Measurements from ENCODE around the gene YIF1B.

DNA sequence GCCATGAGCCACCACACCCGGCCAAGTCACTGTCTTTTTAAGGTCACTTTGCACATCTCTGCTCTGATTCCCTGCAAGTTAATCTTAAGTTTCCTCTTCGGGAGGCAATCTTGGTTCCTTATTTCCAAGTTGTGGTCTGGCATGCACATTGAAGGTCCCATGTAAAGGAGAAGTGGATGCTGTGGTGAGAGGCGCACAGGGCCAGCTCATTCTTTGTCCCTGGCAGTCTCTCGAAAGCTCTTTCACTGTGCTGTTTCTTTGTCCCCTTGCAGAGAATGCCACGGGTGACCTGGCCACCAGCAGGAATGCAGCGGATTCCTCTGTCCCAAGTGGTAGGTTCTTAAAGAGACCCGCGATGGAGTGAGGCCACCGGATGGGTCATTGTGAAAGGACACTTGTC, 28.1 kb downstream of the YIF1B start:
- TF ChIP-seq POLR2A (IDR thresholded peaks at IDR 0.05) (no peak), EP300 (IDR thresholded peaks at IDR 0.05) (no peak), CTCF (IDR thresholded peaks at IDR 0.05) (no peak)
